IPS DF 4.7 (cell line): Measurements from ENCODE around the gene AATF.

ENCODE experiments used
- DNase-seq: peaks from one replicate; pipeline ENCODE4 v3.0.0-alpha.2; 2013; ENCODE audit warnings: low spot score; ENCODE audit errors: extremely low read depth

Gene AATF

GRCh38 chr17:36930583-36930900 is 18.2 kb upstream of the AATF start:
- no peak for DNase-seq

DNA sequence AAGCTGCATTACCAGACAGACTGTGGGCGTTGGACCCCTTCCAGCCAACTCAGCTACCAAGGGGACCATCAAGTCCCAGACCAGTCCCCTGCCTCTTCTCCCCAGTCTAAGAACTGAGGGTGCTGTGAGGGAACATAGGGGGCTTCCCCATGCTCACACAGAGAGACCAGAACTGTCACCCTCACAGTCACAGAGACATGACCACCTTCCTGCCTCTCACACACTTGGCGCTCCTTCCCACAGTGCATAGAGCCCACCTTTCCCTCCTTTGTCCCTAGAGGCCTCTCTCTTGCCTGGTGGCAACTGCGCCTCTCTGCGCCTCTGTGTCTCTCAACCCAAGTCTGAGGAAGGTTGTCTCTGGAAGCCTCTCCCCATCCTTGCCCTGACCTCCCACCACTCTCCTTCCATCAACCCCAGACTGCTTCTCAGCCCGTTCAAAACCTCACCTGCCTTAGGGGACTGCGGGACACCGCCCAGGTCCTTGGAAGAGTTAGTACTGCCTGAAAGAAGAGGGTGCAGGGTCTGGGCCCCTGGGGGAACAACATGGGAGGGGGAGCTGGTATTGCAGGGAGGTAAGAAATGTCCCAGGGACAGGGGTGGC is 17.6 kb upstream of the AATF start:
- no peak for DNase-seq

GRCh38 chr17:36931697-36932382 is 16.9 kb upstream of the AATF start:
- no peak for DNase-seq

GRCh38 chr17:36932383-36932693 is 16.4 kb upstream of the AATF start:
- no peak for DNase-seq

- DNase-seq: no peak
Measured at GRCh38 chr17:36932694-36933511, 15.9 kb upstream of the AATF start.

DNA sequence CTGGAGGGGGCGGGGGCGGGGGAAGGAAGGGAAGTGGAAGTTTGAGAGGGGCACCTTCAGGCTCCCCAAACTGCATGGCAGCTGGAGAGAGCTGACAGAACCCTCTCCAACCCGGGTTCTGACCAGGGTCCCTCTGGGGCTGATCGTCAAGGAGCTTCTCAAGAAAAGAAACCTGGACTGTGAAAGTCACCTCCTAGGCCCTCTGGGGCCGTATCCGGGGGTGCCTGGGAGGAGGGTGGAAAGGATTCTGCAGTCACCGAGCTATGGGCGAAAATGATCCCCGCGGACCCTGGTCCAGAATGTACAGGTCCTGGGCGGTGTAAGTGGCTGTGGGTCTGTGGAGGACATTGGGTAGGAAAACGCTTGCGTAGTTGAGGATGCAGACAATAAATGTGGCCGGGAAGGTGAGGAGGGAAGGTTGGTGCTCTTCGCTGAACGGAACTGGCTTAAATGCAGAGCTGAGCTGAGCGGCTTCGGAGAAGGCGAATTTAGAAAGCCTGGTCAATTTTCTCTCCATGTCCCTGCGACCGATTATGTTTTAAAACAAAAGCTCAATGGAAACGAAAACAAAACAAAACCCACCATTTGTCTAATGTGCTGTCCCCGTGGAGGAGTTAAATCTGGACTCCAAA is 15.1 kb upstream of the AATF start:
- no peak for DNase-seq

GRCh38 chr17:36934144-36934691 is 14.5 kb upstream of the AATF start:
- no peak for DNase-seq

- DNase-seq: no peak
Measured at GRCh38 chr17:36934692-36935630, 13.8 kb upstream of the AATF start.

- DNase-seq: no peak
Measured at GRCh38 chr17:36935671-36936454, 12.9 kb upstream of the AATF start.

DNA sequence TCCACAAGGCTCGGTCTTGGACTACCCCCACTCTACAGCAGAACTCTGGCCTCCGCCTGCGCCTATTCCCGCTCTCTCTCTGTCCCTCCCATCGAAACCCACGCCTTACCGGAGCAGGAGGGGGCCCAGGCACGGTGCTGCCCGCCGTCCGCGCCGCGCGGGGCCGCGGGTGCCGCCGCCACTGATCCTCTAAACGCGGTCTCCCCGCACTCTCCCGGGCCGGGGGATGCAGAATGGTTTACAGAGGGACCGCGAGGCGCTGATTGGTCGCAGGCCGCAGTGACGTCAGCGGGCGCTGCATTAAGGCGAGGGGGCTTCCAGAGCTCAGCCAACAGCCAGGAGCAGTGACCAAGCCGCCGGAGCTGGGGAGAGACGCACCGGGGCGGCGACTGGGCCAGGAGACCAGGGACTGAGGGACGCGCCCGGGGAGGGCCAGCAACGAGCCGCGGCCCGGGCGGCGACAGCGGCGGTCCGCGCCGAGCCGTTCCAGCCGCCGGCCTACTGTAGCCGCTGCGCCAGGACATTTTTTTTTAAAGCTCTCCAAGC is 12.2 kb upstream of the AATF start:
- no peak for DNase-seq

GRCh38 chr17:36937001-36937958 is 11.5 kb upstream of the AATF start, which contains the start of gene LHX1:
Gene LHX1, plus strand, starts transcription at chr17:36937475. Its CDS starts 723 bp downstream, at chr17:36938198.
- DNase-seq: no peak

GRCh38 chr17:36937959-36938565 is 10.7 kb upstream of the AATF start:
- no peak for DNase-seq

DNA sequence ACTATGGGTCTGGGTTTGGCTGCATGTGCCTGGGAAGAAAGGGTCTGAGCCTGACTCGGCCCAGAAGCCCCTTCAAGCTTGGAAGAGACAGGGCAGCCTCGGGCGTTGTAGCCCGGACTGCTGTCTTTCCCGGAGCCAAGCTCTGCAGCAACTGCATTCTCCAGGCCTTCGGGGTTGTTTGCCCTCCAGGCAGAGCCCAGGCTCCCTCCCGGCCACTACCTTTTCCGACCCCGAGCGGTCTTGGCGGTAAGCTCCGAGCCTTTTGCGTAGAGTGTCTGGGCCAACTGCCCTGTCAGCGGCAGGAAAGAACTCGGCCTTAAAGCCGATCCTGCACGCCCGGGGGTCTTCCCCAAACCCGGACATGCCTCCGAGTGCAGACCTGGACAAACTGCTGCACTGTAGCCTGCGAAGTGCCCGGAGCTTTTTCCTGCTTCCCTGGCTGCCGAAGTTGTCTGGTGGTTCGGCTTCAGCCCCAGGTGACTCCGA is 10.1 kb upstream of the AATF start:
- no peak for DNase-seq

GRCh38 chr17:36939052-36939801 is 9.5 kb upstream of the AATF start:
- no peak for DNase-seq

- DNase-seq: no peak
Measured at GRCh38 chr17:36939802-36940312, 8.9 kb upstream of the AATF start.

GRCh38 chr17:36940313-36941264 is 8.2 kb upstream of the AATF start:
- DNase-seq: no peak
